GM12873 (cell line): ENCODE measurements around the gene FBXL17.

Experiments used
- TF ChIP-seq, protein P1 (sequence below): IDR thresholded peaks from 2 replicates; pipeline ENCODE4 v1.5.1; 2012; ENCODE audit warnings: low read depth, mild to moderate bottlenecking, moderate library complexity, low read length, control low read depth; ENCODE audit not compliant: insufficient read depth; ENCODE audit errors: missing control alignments

The FBXL17 gene

DNA sequence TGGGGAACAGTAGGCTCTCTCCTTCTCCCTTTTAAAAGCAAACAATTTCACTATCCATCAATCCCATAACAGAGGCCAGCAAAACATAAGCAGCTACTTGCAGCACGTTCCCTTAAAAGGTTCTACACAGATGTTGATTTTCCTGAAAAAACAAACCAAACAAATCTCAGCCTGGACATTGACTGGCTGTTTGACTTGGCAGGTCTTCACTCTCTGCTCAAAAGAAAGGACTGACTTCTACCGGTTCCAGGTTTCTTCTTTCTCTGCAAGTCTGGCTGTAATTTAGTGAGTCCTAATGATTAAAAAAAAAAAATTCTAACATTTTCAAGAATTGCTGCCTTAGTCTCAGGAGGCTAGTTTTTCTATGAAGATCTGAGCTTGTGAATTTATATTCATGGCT is 508.0 kb downstream of the FBXL17 start:
- TF ChIP-seq, protein P1, sequence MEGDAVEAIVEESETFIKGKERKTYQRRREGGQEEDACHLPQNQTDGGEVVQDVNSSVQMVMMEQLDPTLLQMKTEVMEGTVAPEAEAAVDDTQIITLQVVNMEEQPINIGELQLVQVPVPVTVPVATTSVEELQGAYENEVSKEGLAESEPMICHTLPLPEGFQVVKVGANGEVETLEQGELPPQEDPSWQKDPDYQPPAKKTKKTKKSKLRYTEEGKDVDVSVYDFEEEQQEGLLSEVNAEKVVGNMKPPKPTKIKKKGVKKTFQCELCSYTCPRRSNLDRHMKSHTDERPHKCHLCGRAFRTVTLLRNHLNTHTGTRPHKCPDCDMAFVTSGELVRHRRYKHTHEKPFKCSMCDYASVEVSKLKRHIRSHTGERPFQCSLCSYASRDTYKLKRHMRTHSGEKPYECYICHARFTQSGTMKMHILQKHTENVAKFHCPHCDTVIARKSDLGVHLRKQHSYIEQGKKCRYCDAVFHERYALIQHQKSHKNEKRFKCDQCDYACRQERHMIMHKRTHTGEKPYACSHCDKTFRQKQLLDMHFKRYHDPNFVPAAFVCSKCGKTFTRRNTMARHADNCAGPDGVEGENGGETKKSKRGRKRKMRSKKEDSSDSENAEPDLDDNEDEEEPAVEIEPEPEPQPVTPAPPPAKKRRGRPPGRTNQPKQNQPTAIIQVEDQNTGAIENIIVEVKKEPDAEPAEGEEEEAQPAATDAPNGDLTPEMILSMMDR = no peak

DNA sequence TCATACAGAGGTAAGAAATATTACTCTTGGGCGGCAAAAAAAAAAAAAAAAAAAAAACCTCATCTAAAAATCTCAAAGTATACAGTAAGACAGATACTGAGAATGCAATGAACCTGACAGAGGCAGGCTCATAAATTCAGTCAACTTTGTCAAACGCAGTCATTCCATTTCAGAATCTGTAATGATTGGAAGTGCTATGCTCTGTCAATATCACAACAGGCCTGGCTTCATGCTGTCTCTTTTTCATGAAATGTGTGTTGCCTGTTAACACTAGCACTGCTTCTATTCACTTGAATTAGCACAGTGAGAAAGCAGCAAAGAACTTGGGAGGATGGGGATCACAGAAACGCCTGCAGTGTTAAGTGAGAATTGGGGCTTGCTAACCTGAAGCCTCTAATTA is 510.9 kb downstream of the FBXL17 start:
- TF ChIP-seq, protein P1 = no peak

DNA sequence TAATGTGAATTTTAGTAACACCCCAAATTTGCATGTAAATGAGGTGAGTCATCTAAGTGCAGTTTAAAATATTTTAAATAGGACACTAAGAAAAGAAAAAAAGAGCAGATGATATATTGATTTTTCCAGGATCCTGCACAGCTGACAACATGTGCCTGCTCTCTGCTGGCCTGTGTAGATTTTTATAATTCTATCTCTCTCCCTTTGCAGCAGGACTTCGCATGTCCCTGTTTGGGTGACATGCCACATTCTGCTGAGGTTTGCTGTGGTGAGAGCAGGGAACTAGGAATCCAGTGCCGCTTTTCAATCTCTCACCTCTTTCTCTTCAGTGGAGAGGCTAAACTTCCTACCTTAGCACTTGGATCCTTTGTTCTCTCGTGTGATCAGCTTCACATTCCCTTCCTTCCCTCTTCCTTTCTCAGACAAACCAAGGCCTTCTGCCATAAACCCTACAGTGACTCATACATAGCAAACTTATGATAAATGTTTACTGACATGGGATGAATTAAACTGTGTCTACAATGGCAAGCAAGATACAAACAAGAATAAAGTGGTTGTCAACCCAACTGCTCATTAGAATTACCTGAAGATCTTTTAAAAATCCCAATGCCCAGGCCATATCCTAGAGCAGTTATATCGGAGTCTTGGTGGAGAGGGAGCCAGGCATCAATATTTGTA is 512.3 kb downstream of the FBXL17 start:
- TF ChIP-seq, protein P1 = no peak

DNA sequence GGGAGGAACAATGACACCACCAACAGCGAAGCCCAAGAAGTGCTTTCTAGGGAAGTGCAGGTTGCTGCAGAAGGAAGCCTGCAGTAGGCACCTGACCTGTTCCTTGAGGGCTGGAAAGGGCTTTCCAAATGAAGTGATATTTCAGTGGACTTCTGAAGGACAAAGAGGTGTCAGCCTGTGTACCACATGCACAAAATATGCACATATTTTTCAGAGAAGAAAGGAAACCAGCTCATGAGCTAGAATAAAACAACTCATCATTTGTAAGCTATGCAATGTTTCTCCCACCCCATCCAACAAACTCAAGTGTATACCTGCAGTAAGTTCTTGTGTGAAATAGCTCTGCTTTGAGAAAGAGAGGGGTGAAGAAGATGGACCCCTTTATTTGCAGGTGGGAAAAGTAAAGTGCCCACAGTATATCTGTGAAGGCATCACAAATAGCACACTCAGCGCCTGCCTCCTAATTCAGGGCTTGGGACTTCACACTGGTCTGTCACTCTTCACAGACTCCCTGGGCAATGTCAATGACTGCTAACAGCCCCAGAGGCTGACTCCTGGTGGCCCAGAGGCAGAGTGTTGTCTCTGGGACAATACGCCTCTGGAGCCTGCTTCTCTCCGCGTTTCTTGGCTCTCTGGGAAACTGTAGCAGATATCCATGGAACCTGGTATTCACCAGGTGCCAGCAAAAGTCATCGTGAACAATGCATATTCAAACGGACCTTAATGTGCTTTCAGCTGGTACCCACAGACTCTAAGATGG is 513.1 kb downstream of the FBXL17 start:
- TF ChIP-seq, protein P1 = no peak

DNA sequence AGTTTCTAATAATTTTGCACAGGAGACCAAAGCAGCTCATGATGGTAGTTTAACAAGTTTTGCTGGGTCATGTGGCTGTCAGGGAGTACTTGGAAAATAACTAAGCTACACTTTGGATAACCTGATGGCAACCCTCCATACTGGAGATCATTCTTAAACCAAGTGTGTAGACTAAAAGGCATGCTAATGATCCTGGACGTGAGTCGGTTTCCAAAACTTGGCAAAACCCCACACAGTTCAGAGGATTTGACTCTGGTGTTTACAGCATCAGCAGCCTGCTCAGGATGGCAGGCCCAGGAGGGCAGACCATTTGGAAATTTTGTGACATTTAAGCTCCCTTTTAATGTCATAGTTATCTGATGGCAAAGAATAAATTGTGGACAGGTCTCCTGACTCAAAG is 514.6 kb downstream of the FBXL17 start:
- TF ChIP-seq, protein P1 = no peak

DNA sequence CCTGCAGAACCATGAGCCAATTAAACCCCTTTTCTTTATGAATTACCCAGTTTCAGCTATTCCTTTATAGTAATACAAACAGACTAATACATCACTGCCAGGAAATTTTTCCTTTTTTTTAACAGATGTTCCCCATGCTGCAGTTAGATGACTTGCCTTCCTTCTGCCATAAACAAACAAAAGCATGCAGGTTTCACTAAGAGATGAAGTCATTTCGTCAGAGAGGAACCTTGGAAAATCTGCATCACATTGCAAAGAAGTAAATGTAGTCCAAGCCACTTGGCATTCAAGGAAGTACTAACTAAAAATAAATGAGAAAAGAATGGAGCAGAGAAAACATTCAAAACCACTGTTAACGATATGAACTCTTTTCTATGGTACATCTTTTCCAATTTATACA is 517.1 kb downstream of the FBXL17 start:
- TF ChIP-seq, protein P1 = no peak

DNA sequence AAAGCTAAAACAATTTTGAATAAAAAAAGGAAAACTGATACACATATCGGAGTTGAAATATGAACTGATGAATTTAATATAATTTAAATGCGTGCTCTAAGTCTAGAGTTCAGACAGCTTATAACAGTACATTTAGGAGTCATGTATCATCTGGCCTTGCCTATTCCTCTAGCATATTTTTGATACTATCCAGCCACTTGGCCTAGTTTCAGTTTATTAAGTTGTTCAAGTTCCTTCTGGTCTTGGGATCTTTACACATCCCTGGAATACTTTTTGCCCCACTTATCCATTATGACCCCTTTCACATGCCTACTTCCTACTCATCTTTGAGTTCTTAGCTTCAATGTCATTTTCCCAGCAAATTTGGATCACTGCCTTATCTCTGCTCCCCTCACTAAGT is 518.8 kb downstream of the FBXL17 start:
- TF ChIP-seq, protein P1 = no peak
